A673 (cell line): ENCODE data around the gene UNC45B. TPM values are rescaled to one million over a fixed set of nuclear protein-coding genes. Genes with fewer than 3 reads are reported as not detected.
"Not testable (repeated sequence)": the region's sequence is repeated elsewhere in the genome, so short reads cannot be mapped to it uniquely, and the experiment has no call there.

ENCODE experiments used
- BruUV-seq: library from RNA; stranded (reverse); fragments of 400-500 nt; replicated peaks from 2 replicates; lab custom pipeline; 2021; lab: Mats Ljungman, UMichigan
- CTCF ChIA-PET: fragments of 300-600 bp; sonication (Branson Sonifier 250); formaldehyde crosslinking; loops from one replicate; lab custom pipeline; 2022; ENCODE audit warnings: antibody characterized with exemption; lab: Charles Lee
- POLR2A ChIA-PET: fragments of 300-600 bp; sonication (Branson Sonifier 250); formaldehyde crosslinking; loops from one replicate; lab custom pipeline; 2022; ENCODE audit warnings: antibody characterized with exemption; ENCODE audit not compliant: low non-redundant PET; lab: Charles Lee
- DNase-seq: peaks from one replicate; pipeline ENCODE4 v3.0.0-alpha.2; 2015; ENCODE audit warnings: low spot score
- H3K27ac ChIP-seq: fragments of 200-600 bp; sonication (generic); 2 replicates; pipeline ENCODE4 v1.5.1; 2016; ENCODE audit warnings: mixed run types, low read depth, mild to moderate bottlenecking, mixed read lengths, antibody characterized with exemption, low read length; ENCODE audit not compliant: poor library complexity, severe bottlenecking
- H3K27me3 ChIP-seq: fragments of 200-600 bp; sonication (generic); replicated peaks from 2 replicates; pipeline ENCODE4 v1.6.1; 2017; ENCODE audit warnings: mixed run types, low read depth, mild to moderate bottlenecking, mixed read lengths, antibody characterized with exemption, low read length; ENCODE audit not compliant: insufficient read depth, poor library complexity
- H3K36me3 ChIP-seq: fragments of 200-600 bp; sonication (generic); 2 replicates; pipeline ENCODE4 v1.6.1; 2016; ENCODE audit warnings: mixed run types, mild to moderate bottlenecking, mixed read lengths, antibody characterized with exemption, low read length; ENCODE audit not compliant: insufficient read depth, poor library complexity, severe bottlenecking
- H3K4me1 ChIP-seq: fragments of 200-600 bp; sonication (generic); 2 replicates; pipeline ENCODE4 v1.6.1; 2017; ENCODE audit warnings: mixed run types, mild to moderate bottlenecking, mixed read lengths, antibody characterized with exemption, low read length; ENCODE audit not compliant: insufficient read depth, poor library complexity, severe bottlenecking
- H3K4me3 ChIP-seq: fragments of 200-600 bp; sonication (generic); 2 replicates; pipeline ENCODE4 v1.5.1; 2016; ENCODE audit warnings: low read depth, mixed run types, mild to moderate bottlenecking, mixed read lengths, low read length; ENCODE audit not compliant: poor library complexity, severe bottlenecking
- H3K9me3 ChIP-seq: fragments of 200-600 bp; sonication (generic); 2 replicates; pipeline ENCODE4 v1.6.1; 2016; ENCODE audit warnings: mixed run types, low read depth, mild to moderate bottlenecking, mixed read lengths, antibody characterized with exemption, low read length; ENCODE audit not compliant: poor library complexity, severe bottlenecking
- CTCF ChIP-seq: fragments of 300-800, 200-600 bp; sonication (generic); conservative IDR thresholded peaks from 2 replicates; pipeline ENCODE4 v1.5.1; 2017; ENCODE audit warnings: low read depth, mild to moderate bottlenecking, antibody characterized with exemption, low read length, moderate library complexity, mixed read lengths
- EZH2 ChIP-seq: fragments of 200-600 bp; sonication (generic); IDR thresholded peaks from 2 replicates; pipeline ENCODE4 v1.6.1; 2017; ENCODE audit warnings: borderline replicate concordance, low read depth, mild to moderate bottlenecking, mixed read lengths, antibody characterized with exemption, low read length; ENCODE audit not compliant: poor library complexity, severe bottlenecking
- intact Hi-C: fragments of 100-400 bp; cut with micrococcal nuclease; formaldehyde crosslinking; loops from one replicate; pipeline ENCODE4 v1.10.0; 2022; ENCODE audit not compliant: unreplicated experiment
- total RNA-seq: library from RNA; stranded (reverse); gene quantifications from 2 replicates; pipeline ENCODE4 v1.2.3, GENCODE V29; 2021

Gene UNC45B
- total RNA-seq, 1 experiment from 2014 or later = not detected

- intact Hi-C loops = no loop called here
- Histone ChIP-seq H3K36me3 (no peaks in the 10 kb centered on the region), H3K9me3 (no peaks in the 10 kb centered on the region), H3K4me1 (no peaks in the 10 kb centered on the region), H3K4me3 (no peak overlapping the region), H3K27me3 (no peaks in the 10 kb centered on the region), H3K27ac (no peak overlapping the region)
- BruUV-seq = no TSS peak
- POLR2A ChIA-PET = no interaction called here
- CTCF ChIA-PET = no interaction called here
- TF ChIP-seq CTCF (no peak), EZH2 (no peak)
- no peak for DNase-seq
These were observed 82.0 kb downstream of the UNC45B start for GRCh38 chr17:35229638-35230037.

GRCh38 chr17:35234315-35234714 lies 86.7 kb downstream of the UNC45B start:
- BruUV-seq, DNase-seq, CTCF ChIA-PET, H3K4me3 ChIP-seq, H3K27ac ChIP-seq, H3K9me3 ChIP-seq, POLR2A ChIA-PET, H3K27me3 ChIP-seq, H3K36me3 ChIP-seq, intact Hi-C loops, H3K4me1 ChIP-seq: not testable (repeated sequence)

GRCh38 chr17:35235289-35235688 lies 87.7 kb downstream of the UNC45B start:
- no peaks in the 10 kb centered on the region for H3K4me1 ChIP-seq
- TF ChIP-seq CTCF (no peak), EZH2 (no peak)
- no peak overlapping the region for H3K27ac ChIP-seq
- no peaks in the 10 kb centered on the region for H3K9me3 ChIP-seq
- no TSS peak for BruUV-seq
- DNase-seq = no peak
- no peaks in the 10 kb centered on the region for H3K36me3 ChIP-seq
- H3K4me3 ChIP-seq = no peak overlapping the region
- H3K27me3 ChIP-seq = no peaks in the 10 kb centered on the region
- intact Hi-C loops = no loop called here
- CTCF ChIA-PET = no interaction called here
- POLR2A ChIA-PET = no interaction called here

- no peaks in the 10 kb centered on the region for H3K27me3 ChIP-seq
- CTCF ChIA-PET = no interaction called here
- POLR2A ChIA-PET = no interaction called here
- no peaks in the 10 kb centered on the region for H3K4me1 ChIP-seq
- H3K4me3 ChIP-seq = no peak overlapping the region
- H3K36me3 ChIP-seq = no peaks in the 10 kb centered on the region
- H3K9me3 ChIP-seq = no peaks in the 10 kb centered on the region
- no peak for TF ChIP-seq EZH2
- TF ChIP-seq CTCF = no peak
- DNase-seq = no peak
- intact Hi-C loops = no loop called here
- no TSS peak for BruUV-seq
- no peak overlapping the region for H3K27ac ChIP-seq
These were observed 88.3 kb downstream of the UNC45B start for GRCh38 chr17:35235917-35236316.
